ENCODE results near the gene MRPL21. TPM values are rescaled to one million over a fixed set of nuclear protein-coding genes. Genes with fewer than 3 reads are reported as not detected.
A peak's percentile ranks its signal among the peaks of the same experiment; 100 is the strongest.

The MRPL21 gene
- total and polyA plus RNA-seq, 2 experiments from 2014 or later = 62.4 to 232 TPM

- Mint-ChIP-seq H3K4me3 (no peak overlapping the region), H3K27ac (peak overlapping the region; percentile 64; the same call in 1 of the 2 replicates), H3K27me3 (ENCODE audit: insufficient read depth, low read depth, poor library complexity) (peaks cover 7% of the 10 kb centered on the region), H3K9me3 (no peaks in the 10 kb centered on the region), H3K4me1 (no peaks in the 10 kb centered on the region), H3K36me3 (ENCODE audit: low read depth) (peaks cover 11% of the 10 kb centered on the region)
- no peak for DNase-seq (ENCODE audit: low spot score)
- H3K9me2 ChIP-seq (ENCODE audit: insufficient read depth) = no peaks in the 10 kb centered on the region
- H3K79me2 ChIP-seq (replicated peaks; ENCODE audit: insufficient read depth) = no peaks in the 10 kb centered on the region
- no peaks in the 10 kb centered on the region for H3F3A ChIP-seq (replicated peaks; ENCODE audit: low read depth)
- ATAC-seq = no peak
- no peak overlapping the region for H3K4me3 ChIP-seq
- no peaks in the 10 kb centered on the region for H3K4me1 ChIP-seq (ENCODE audit: insufficient read depth)
- H2AFZ ChIP-seq = no peak overlapping the region
- no peak overlapping the region for H3K27ac ChIP-seq (ENCODE audit: low read depth)
- no peaks in the 10 kb centered on the region for H3K27me3 ChIP-seq (ENCODE audit: insufficient read depth)
- no peaks in the 10 kb centered on the region for H4K20me1 ChIP-seq (replicated peaks; ENCODE audit: insufficient read depth)
- H3K4me2 ChIP-seq = no peak overlapping the region
- TF ChIP-seq POLR2AphosphoS5 (IDR thresholded peaks at IDR 0.05; ENCODE audit: low read depth) (no peak), EZH2 (IDR thresholded peaks at IDR 0.05; ENCODE audit: low read depth, unreplicated experiment) (no peak)
- no peaks in the 10 kb centered on the region for H3K36me3 ChIP-seq (ENCODE audit: insufficient read depth)
These were observed 35.4 kb upstream of the MRPL21 start for GRCh38 chr11:68938816-68939582.

DNA sequence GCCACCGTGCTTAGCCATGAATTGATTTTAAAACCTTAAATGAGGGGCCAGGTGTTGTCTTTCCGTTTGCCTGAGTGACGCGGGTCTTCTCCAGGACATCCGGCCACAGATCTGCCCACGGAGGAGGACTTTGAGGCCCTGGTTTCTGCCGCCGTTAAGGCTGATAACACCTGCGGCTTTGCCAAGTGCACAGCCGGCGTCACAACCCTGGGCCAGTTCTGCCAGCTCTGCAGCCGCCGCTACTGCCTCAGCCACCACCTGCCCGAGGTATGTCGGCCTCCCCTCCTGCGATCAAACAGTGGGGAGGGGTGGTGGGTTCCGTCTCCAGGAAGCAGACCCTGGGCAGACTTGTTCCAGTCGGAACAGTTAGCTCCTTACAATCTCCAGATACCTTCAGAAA, 34.5 kb upstream of the MRPL21 start:
- Histone ChIP-seq H3K27ac (ENCODE audit: low read depth) (no peak overlapping the region), H3K4me3 (no peak overlapping the region), H3K9me2 (ENCODE audit: insufficient read depth) (no peaks in the 10 kb centered on the region), H3K4me1 (ENCODE audit: insufficient read depth) (no peaks in the 10 kb centered on the region), H2AFZ (no peak overlapping the region), H3K4me2 (no peak overlapping the region), H3K36me3 (ENCODE audit: insufficient read depth) (no peaks in the 10 kb centered on the region), H3F3A (replicated peaks; ENCODE audit: low read depth) (no peaks in the 10 kb centered on the region), H3K27me3 (ENCODE audit: insufficient read depth) (no peaks in the 10 kb centered on the region), H3K79me2 (replicated peaks; ENCODE audit: insufficient read depth) (no peaks in the 10 kb centered on the region), H4K20me1 (replicated peaks; ENCODE audit: insufficient read depth) (no peaks in the 10 kb centered on the region)
- Mint-ChIP-seq H3K36me3 (ENCODE audit: low read depth) (peaks cover 11% of the 10 kb centered on the region), H3K27ac (no peak overlapping the region), H3K27me3 (ENCODE audit: insufficient read depth, low read depth, poor library complexity) (peaks cover 7% of the 10 kb centered on the region), H3K4me1 (no peaks in the 10 kb centered on the region), H3K9me3 (no peaks in the 10 kb centered on the region), H3K4me3 (no peak overlapping the region)
- ATAC-seq = no peak
- no peak for DNase-seq (ENCODE audit: low spot score)
- TF ChIP-seq REST (IDR thresholded peaks at IDR 0.05; ENCODE audit: unreplicated experiment) (no peak), ZNF114 (CRISPR knock-in tag; IDR thresholded peaks at IDR 0.05) (no peak), EZH2 (IDR thresholded peaks at IDR 0.05; ENCODE audit: low read depth, unreplicated experiment) (no peak), ZNF462 (CRISPR knock-in tag; IDR thresholded peaks at IDR 0.05) (no peak), JUNB (IDR thresholded peaks at IDR 0.05; ENCODE audit: unreplicated experiment) (no peak), EZH2phosphoT487 (IDR thresholded peaks at IDR 0.05; ENCODE audit: unreplicated experiment) (no peak), ZNF331 (CRISPR knock-in tag; IDR thresholded peaks at IDR 0.05; ENCODE audit: low read depth) (no peak), CREB1 (CRISPR knock-in tag; IDR thresholded peaks at IDR 0.05; ENCODE audit: low read depth) (no peak), POLR2AphosphoS5 (IDR thresholded peaks at IDR 0.05; ENCODE audit: low read depth) (no peak), NANOG (IDR thresholded peaks at IDR 0.05; ENCODE audit: borderline replicate concordance) (no peak)
- TF ChIP-seq, protein P1, sequence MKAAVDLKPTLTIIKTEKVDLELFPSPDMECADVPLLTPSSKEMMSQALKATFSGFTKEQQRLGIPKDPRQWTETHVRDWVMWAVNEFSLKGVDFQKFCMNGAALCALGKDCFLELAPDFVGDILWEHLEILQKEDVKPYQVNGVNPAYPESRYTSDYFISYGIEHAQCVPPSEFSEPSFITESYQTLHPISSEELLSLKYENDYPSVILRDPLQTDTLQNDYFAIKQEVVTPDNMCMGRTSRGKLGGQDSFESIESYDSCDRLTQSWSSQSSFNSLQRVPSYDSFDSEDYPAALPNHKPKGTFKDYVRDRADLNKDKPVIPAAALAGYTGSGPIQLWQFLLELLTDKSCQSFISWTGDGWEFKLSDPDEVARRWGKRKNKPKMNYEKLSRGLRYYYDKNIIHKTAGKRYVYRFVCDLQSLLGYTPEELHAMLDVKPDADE (IDR thresholded peaks at IDR 0.05) = no peak

All from GM23338 (cell line).